Neural crest cell (in vitro differentiated cells): ENCODE data around the gene ALDH1A3. TPM values are rescaled to one million over a fixed set of nuclear protein-coding genes. Genes with fewer than 3 reads are reported as not detected.
A peak's percentile ranks its signal among the peaks of the same experiment; 100 is the strongest.

ENCODE experiments used
- DNase-seq: peaks from one replicate; pipeline ENCODE4 v3.0.0; 2021; ENCODE audit warnings: low read depth, mixed read lengths, low spot score
- H3K27ac Mint-ChIP-seq: one replicate; pipeline ENCODE4 v1.8.0; 2021; ENCODE audit warnings: mild to moderate bottlenecking, mixed read lengths; ENCODE audit not compliant: unreplicated experiment
- H3K27me3 Mint-ChIP-seq: 2 replicates; pipeline ENCODE4 v1.8.0; 2021; ENCODE audit warnings: low read depth, mild to moderate bottlenecking, mixed read lengths
- H3K36me3 Mint-ChIP-seq: 2 replicates; pipeline ENCODE4 v1.8.0; 2021; ENCODE audit warnings: low read depth, mild to moderate bottlenecking, mixed read lengths
- H3K4me1 Mint-ChIP-seq: 2 replicates; pipeline ENCODE4 v1.8.0; 2021; ENCODE audit warnings: mixed read lengths
- H3K4me3 Mint-ChIP-seq: one replicate; pipeline ENCODE4 v1.8.0; 2021; ENCODE audit warnings: mild to moderate bottlenecking, mixed read lengths
- H3K9me3 Mint-ChIP-seq: 2 replicates; pipeline ENCODE4 v1.8.0; 2021; ENCODE audit warnings: mixed read lengths
- total RNA-seq: library from RNA; stranded (reverse); gene quantifications from 2 replicates; pipeline ENCODE4 v1.2.1, GENCODE V29; 2021
- TF ChIP-seq, protein P1 (sequence below): fragments of 200-600 bp; sonication (generic); conservative IDR thresholded peaks from 2 replicates; pipeline ENCODE4 v1.5.0; 2021; ENCODE audit warnings: antibody characterized with exemption, mild to moderate bottlenecking

The ALDH1A3 gene
- total RNA-seq, 1 donor from 2014 or later = 8.0 TPM

DNA sequence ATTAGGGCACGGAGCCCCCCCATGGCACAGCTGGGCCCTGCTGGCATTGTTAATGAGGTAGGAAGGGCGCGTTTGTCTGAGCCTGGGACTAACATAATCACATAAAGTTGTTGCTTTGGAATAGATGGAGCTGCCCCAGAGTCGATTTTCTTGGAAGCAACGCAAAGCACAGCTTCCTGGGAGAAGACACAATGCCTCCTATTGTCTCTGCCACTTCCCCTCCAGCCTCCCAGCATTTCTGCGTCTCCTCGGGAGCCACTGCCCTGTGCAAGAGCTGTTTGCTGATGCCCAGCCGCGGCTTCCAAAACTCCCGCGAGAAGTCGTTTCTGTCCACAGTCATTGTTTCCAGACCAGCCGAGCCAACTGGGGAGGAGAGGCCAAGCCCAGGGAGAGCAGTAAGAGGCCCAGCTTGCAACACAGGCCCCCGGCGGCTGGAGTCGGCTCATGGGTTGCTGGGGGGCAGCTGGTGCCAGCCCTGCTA is 18.1 kb upstream of the ALDH1A3 start:
- H3K27me3 Mint-ChIP-seq = no peaks in the 10 kb centered on the region
- no peak for DNase-seq
- H3K4me1 Mint-ChIP-seq = peaks cover 9% of the 10 kb centered on the region
- TF ChIP-seq, protein P1, sequence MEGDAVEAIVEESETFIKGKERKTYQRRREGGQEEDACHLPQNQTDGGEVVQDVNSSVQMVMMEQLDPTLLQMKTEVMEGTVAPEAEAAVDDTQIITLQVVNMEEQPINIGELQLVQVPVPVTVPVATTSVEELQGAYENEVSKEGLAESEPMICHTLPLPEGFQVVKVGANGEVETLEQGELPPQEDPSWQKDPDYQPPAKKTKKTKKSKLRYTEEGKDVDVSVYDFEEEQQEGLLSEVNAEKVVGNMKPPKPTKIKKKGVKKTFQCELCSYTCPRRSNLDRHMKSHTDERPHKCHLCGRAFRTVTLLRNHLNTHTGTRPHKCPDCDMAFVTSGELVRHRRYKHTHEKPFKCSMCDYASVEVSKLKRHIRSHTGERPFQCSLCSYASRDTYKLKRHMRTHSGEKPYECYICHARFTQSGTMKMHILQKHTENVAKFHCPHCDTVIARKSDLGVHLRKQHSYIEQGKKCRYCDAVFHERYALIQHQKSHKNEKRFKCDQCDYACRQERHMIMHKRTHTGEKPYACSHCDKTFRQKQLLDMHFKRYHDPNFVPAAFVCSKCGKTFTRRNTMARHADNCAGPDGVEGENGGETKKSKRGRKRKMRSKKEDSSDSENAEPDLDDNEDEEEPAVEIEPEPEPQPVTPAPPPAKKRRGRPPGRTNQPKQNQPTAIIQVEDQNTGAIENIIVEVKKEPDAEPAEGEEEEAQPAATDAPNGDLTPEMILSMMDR = no peak
- H3K9me3 Mint-ChIP-seq = peaks cover 4% of the 10 kb centered on the region
- H3K36me3 Mint-ChIP-seq = no peaks in the 10 kb centered on the region
- peak overlapping the region; percentile 96 for H3K27ac Mint-ChIP-seq
- H3K4me3 Mint-ChIP-seq = peak overlapping the region; percentile 45

DNA sequence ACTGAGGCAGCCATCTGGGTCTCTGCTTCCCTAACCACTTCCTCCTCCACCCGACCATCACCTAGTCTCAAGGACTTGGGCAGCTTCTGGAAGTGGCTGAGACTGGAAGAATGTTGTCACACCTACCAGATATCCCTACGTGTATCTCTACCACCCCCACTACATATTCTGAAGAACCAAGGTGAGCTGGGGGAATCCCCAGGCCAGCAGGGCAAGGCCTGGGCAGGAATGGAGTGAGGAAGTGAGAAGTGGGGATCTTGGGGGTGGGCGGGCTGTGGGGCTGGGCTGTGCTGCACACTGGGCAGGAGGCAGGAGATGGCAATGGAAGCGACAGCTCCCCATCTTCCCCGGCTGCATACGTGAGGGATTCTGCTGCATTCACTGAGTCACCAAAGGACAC is 17.5 kb upstream of the ALDH1A3 start:
- Mint-ChIP-seq H3K4me3 (no peak overlapping the region), H3K36me3 (no peaks in the 10 kb centered on the region), H3K9me3 (peaks cover 4% of the 10 kb centered on the region), H3K27ac (no peak overlapping the region), H3K4me1 (peaks cover 9% of the 10 kb centered on the region), H3K27me3 (no peaks in the 10 kb centered on the region)
- TF ChIP-seq, protein P1 = no peak
- no peak for DNase-seq

GRCh38 chr15:100863075-100863795 is 16.4 kb upstream of the ALDH1A3 start:
- no peak for DNase-seq
- TF ChIP-seq, protein P1 = no peak
- Mint-ChIP-seq H3K36me3 (no peaks in the 10 kb centered on the region), H3K9me3 (peaks cover 4% of the 10 kb centered on the region), H3K27me3 (no peaks in the 10 kb centered on the region), H3K4me1 (peaks cover 9% of the 10 kb centered on the region), H3K27ac (no peak overlapping the region), H3K4me3 (no peak overlapping the region)

DNA sequence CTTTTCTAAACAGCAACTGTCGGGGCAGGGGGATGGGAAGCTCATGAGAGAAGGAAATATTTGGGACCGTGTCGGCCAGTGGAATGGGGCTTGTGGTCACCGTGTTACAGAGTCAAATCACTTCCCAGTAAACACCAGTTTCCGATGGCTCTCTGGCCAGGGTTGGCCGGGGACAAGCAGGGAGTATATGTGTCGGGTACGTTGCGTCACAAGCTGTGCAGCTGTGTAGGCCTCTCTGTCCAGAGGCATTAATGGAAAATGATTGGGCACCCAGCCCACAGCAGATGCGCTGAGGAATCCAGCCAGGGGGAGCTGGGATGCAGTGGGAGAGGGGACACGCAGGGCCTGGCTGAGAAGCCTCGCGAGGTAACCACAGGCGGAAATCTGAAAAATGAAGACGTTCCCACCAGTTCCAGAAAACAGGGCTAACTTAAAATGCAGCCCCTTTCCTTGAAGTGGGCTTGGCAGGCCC is 15.8 kb upstream of the ALDH1A3 start:
- peaks cover 5% of the 10 kb centered on the region for H3K9me3 Mint-ChIP-seq
- no peak for DNase-seq
- no peaks in the 10 kb centered on the region for H3K27me3 Mint-ChIP-seq
- H3K27ac Mint-ChIP-seq = no peak overlapping the region
- peaks cover 9% of the 10 kb centered on the region for H3K4me1 Mint-ChIP-seq
- no peaks in the 10 kb centered on the region for H3K36me3 Mint-ChIP-seq
- H3K4me3 Mint-ChIP-seq = no peak overlapping the region
- TF ChIP-seq, protein P1 = no peak

GRCh38 chr15:100866386-100867330 is 13.0 kb upstream of the ALDH1A3 start:
- H3K4me3 Mint-ChIP-seq = no peak overlapping the region
- H3K27ac Mint-ChIP-seq = no peak overlapping the region
- TF ChIP-seq, protein P1 = no peak
- H3K36me3 Mint-ChIP-seq = no peaks in the 10 kb centered on the region
- peaks cover 2% of the 10 kb centered on the region for H3K4me1 Mint-ChIP-seq
- no peak for DNase-seq
- no peaks in the 10 kb centered on the region for H3K27me3 Mint-ChIP-seq
- H3K9me3 Mint-ChIP-seq = peaks cover 4% of the 10 kb centered on the region
